ENCODE results near the gene ITPR1.

Gene ITPR1

DNA sequence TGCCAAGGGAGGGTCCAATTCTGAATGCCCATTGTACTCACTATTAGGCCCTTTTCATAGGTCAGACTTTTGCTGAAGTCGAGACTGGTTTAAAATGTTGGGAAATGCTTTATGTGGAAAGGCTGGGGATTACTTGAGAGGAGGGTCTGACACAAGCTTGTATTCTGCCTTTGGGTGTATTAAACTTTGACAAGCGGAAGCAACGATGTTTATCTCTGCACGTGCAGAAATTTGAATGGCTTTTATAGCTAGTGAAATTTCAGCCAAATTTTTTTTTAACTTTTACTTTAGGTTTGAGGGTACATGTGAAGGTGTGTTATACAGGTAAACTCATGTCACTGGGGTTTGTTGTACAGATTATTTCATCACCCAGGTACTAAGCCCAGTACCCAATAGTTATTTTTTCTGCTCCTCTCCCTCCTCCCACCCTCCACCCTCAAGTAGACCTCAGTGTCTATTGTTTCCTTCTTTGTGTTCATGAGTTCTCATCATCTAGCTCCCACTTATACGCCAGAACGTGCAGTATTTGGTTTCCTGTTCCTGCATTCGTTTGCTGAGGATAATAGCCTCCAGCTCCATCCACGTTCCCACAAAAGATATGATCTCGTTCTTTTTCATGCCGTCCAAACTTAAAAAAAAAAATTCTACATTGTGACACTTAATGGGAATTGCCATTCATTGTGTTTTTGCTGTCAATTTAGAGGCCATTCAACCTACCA, 263.1 kb downstream of the ITPR1 start:
- TF ChIP-seq TAF1 (IDR thresholded peaks at IDR 0.05; ENCODE audit: borderline replicate concordance, insufficient read depth, low read length) = no peak
- no peak for TF ChIP-seq FOXP2 (optimal IDR thresholded peaks at IDR 0.05; ENCODE audit: borderline replicate concordance, extremely low read depth, extremely low read length, insufficient read depth)
- TF ChIP-seq, protein P1, sequence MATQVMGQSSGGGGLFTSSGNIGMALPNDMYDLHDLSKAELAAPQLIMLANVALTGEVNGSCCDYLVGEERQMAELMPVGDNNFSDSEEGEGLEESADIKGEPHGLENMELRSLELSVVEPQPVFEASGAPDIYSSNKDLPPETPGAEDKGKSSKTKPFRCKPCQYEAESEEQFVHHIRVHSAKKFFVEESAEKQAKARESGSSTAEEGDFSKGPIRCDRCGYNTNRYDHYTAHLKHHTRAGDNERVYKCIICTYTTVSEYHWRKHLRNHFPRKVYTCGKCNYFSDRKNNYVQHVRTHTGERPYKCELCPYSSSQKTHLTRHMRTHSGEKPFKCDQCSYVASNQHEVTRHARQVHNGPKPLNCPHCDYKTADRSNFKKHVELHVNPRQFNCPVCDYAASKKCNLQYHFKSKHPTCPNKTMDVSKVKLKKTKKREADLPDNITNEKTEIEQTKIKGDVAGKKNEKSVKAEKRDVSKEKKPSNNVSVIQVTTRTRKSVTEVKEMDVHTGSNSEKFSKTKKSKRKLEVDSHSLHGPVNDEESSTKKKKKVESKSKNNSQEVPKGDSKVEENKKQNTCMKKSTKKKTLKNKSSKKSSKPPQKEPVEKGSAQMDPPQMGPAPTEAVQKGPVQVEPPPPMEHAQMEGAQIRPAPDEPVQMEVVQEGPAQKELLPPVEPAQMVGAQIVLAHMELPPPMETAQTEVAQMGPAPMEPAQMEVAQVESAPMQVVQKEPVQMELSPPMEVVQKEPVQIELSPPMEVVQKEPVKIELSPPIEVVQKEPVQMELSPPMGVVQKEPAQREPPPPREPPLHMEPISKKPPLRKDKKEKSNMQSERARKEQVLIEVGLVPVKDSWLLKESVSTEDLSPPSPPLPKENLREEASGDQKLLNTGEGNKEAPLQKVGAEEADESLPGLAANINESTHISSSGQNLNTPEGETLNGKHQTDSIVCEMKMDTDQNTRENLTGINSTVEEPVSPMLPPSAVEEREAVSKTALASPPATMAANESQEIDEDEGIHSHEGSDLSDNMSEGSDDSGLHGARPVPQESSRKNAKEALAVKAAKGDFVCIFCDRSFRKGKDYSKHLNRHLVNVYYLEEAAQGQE (IDR thresholded peaks at IDR 0.05; ENCODE audit: insufficient read depth in 1 of 2, low read depth in 2 of 2, low read length in 2 of 2) = no peak
- TF ChIP-seq POLR2AphosphoS5 (IDR thresholded peaks at IDR 0.05; ENCODE audit: low read depth, low read length) = no peak
- TF ChIP-seq SIN3A (IDR thresholded peaks at IDR 0.05; ENCODE audit: borderline replicate concordance, insufficient read depth, low read length) = no peak

DNA sequence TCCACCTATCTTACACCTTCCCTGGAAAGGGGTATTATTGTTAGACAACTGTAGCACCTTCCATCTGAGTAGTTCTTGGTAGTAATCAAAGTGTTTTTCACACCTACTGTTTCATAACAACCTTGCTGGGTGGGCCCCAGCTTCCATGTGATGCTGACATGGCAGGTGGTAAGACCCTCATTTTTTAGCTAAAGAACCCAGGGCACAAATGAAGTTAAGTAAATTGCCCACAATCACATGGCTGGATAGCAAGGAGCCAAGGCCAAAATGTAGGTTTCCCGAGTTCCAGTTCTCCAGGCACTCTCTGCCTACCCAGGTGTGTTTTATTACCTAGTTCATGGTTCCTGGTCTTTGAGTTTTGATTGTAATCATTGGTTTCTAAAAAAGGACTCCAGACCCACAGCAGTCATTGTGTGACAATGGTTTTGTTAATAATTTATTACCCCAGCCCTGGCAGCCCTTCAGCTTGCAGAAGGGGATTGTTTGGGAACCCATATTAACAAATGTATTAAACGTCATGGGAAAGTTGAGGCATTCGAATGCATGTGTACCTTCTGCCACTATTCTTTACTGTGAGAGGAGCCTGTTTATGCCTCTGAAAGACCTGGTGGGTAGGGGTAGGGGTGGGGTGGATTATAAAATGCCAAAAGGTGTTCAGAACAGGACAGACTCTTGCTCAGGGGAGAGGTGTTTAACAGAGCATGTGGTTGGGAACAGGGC, 263.9 kb downstream of the ITPR1 start:
- no peak for TF ChIP-seq SIN3A (IDR thresholded peaks at IDR 0.05; ENCODE audit: borderline replicate concordance, insufficient read depth, low read length)
- TF ChIP-seq, protein P1 (IDR thresholded peaks at IDR 0.05; ENCODE audit: insufficient read depth in 1 of 2, low read depth in 2 of 2, low read length in 2 of 2) = no peak
- no peak for TF ChIP-seq POLR2AphosphoS5 (IDR thresholded peaks at IDR 0.05; ENCODE audit: low read depth, low read length)

DNA sequence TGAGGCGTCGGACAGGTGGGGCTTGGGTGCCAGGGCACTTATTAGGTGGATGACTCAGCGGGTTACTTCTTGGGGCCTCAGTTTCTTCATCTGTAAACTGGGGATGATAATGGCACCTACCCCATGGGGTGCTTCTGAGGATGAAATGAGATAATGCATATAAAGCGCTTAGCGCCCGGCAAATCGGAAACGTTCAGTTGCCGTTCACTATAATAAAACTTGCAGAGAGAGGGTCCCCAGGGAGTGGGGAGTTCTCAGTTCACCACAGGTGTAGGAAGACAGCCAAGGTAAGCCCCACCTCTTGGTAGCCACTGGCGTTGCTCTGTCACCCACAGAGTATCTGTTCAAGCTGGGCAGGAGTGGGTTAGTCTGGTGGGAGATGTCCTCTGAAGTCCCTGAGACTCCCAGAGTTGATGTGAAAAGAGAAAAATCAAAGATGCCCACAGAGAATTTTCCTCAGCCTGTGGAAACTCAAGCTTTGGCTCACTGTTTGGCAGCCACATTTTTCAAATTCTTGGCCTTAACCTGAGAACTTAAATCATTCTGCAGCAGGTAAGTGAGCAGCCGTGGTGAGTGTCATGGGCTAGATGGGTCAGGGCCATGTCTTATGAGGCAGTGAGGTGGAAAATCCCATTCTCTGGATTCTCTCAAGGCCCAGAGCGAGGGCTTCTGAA, 264.6 kb downstream of the ITPR1 start:
- no peak for TF ChIP-seq TAF1 (IDR thresholded peaks at IDR 0.05; ENCODE audit: borderline replicate concordance, insufficient read depth, low read length)
- no peak for TF ChIP-seq FOXP2 (optimal IDR thresholded peaks at IDR 0.05; ENCODE audit: borderline replicate concordance, extremely low read depth, extremely low read length, insufficient read depth)
- TF ChIP-seq SIN3A (IDR thresholded peaks at IDR 0.05; ENCODE audit: borderline replicate concordance, insufficient read depth, low read length) = no peak
- TF ChIP-seq, protein P1 (IDR thresholded peaks at IDR 0.05; ENCODE audit: insufficient read depth in 1 of 2, low read depth in 2 of 2, low read length in 2 of 2) = no peak
- no peak for TF ChIP-seq POLR2AphosphoS5 (IDR thresholded peaks at IDR 0.05; ENCODE audit: low read depth, low read length)

- TF ChIP-seq TAF1 (IDR thresholded peaks at IDR 0.05; ENCODE audit: borderline replicate concordance, insufficient read depth, low read length) (no peak), POLR2AphosphoS5 (IDR thresholded peaks at IDR 0.05; ENCODE audit: low read depth, low read length) (no peak), SIN3A (IDR thresholded peaks at IDR 0.05; ENCODE audit: borderline replicate concordance, insufficient read depth, low read length) (no peak), FOXP2 (optimal IDR thresholded peaks at IDR 0.05; ENCODE audit: borderline replicate concordance, extremely low read depth, extremely low read length, insufficient read depth) (no peak)
- TF ChIP-seq, protein P1 (IDR thresholded peaks at IDR 0.05; ENCODE audit: insufficient read depth in 1 of 2, low read depth in 2 of 2, low read length in 2 of 2) = no peak
These were observed 265.2 kb downstream of the ITPR1 start for GRCh38 chr3:4758249-4758860.

Data from PFSK-1 (cell line).